HG03342 (cell line): Measurements from ENCODE around the gene PLAC9.

ENCODE experiments used
- ATAC-seq: cut with Tn5 transposase; IDR thresholded peaks from one replicate; pipeline ENCODE4 v1.9.1; 2021; ENCODE audit warnings: mild to moderate bottlenecking, moderate library complexity; ENCODE audit not compliant: unreplicated experiment

PLAC9 gene

DNA sequence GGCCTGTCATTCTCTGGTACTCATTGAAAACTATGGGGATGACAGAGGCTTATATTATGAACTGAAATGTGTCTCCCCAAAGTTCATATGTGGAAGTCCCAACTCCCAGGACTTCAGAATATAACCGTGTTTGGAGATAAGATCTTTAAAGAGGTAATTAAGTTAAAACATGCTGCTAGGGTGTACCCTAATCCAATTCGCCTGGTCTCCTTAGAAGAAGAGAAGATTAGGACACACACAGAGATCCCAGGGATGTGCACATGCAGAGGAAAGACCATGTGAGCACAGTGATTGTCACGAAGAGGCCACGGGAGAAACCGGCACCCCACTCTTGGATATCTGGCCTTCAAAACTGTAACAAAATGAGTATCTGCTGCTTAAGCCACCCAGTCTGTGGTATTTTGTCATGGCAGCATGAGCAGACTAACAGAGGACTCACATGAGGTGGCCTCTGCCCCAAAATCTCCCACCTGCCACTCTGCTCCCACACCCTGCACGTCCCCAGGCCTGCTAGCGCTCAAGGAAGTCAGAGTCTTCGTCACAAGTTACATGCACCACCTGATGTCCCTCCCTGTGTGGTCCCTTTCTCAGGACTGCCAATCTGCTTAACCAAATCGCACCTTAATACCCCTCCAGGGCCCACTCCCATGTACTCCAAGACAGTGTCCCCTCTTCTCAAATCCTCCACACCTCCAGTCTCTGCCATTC is 26.8 kb downstream of the PLAC9 start:
- no peak for ATAC-seq

DNA sequence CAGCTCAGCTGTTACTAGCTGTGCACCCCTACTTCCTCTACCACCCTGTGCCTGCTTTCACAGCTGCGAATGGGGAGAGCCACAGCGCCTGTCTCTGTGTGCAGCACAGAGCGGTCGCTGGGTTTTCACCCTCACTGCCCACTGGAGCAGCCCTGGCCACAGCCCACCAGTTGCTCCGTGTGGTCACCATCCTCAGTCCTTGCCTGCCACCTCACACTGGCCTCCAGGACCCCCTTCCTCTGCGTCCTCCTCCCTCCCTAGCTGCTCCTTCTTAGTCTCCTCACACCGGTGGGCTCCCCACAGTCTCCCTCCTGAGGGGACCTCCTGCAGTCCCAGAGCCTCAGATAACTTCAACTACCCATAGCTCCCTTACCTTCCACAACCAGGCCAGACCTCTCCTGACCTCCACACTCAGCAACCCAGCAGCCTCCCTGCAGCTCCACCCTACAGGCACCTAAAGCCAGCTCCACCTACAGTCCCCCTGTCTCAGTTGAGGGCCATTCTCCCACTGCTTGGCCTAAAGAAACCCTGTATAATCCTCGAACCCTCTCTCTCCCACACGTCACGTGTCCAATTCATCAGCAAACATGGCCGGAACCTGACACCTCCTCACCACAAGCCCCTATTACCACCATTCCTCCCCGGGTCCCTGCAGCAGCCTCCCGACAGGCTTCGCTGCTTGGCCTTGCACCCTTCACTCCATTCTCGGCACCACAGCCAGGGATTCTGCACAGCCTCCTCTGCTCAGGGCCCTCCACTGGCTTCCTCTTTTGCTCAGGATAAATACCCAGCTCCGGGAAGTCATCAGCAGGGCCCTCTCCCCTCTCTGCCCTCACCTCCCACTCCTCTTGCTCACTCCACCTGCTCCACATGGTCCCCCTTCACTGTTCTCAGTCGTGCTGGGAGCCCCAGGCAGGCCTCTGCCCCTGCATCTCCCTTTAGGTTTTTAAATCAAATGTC is 28.1 kb downstream of the PLAC9 start:
- no peak for ATAC-seq

DNA sequence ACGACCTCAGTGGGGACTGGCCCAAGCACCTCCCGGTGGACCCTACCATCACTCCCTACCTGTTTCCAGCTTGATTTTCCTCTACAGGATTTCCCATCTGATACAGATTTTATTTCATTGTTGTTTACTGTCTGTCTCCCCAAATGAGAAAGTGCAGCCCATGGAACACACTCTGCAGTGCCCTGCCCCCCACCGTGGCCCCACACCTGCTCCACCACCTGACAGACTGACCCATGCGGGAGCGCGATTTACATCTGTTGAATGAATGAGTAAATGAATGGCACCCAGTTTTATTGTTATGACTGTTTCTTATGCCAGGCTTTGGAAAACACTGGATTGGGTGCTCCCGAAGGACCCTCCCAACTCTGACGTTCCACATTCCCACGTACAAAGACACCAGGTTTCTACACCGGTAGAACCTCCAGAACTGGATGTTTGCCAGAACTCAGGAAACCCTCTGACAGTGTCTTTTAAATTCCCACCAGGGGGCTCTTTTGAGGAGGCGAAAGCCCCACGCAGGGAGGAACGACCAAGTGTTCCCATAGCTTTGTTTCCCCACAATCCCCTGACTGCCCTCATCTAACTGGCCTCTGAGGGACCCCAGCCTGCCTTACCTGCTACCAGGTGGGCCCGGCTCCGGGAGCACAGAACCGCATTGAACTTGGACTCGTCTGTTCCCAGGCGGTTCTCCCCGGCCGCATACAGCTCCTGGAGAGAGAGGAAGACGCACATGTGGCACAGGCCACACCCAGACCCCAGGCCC is 29.0 kb downstream of the PLAC9 start:
- ATAC-seq, result no peak

DNA sequence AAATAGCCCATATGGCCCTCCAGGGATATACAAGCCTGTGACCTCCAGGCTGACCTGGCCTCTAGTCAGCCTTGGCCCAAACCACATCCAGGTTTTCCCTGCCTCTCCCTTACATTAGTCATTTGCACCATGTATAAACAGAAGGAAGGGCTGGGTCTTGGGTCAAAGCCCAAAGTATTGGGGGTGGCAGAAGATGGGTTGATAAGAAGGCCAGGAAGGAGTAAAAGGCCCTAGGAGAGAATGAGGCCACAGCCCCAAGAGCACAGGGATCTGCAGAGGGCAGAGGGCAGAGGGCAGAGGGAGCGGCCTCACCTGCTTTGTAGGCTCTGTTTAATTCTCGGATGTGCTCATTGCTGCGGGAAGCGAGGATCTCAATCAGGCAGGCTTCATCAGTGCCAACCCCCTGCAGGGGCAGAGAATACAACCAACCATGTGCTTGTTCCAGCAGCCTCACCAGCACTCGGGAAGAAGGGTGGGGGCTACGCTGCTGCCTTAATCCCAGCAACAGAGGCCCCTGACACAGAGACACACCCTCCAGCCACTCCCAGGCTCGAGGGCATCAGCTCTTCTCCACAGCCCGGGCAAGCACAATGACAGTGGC is 31.3 kb downstream of the PLAC9 start:
- ATAC-seq, result no peak

DNA sequence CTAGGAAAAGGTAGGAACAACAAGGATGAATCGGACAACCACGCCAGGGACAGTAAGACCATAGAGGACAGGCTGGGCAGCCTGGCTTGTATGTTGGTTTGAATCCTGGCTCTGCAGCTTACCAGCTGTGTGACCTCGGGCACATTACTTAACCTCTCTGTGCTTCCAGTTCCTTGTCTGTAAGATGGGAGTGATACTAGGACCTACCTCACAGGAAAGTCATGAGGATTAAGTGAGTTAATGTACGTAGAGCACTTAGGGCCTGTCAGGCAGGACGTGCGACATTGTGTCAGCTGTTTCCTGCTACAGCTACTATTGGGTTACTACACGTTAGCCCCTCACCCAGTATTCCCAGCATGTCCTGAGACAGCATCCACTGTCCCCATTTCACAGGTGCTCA is 32.1 kb downstream of the PLAC9 start:
- ATAC-seq, result no peak

DNA sequence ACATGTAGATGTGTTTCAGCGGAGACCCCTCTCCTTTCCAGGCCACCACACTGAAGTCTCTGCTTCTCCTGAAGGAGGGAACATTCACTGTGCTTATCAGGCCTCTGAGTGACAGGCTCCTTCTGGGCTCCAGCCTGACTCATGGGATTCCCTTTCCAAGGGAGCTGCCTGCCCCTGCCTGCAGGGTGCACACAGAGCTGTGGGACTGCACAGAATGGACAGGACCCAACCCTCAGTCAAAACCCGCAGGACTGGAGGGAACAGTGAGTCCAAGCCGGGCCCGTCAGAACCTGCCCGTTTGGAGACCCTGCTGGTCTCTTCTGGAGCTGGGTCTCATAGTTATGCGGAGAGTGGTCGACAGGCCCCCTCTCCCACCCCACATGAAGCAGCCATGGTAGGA is 32.6 kb downstream of the PLAC9 start:
- no peak for ATAC-seq

DNA sequence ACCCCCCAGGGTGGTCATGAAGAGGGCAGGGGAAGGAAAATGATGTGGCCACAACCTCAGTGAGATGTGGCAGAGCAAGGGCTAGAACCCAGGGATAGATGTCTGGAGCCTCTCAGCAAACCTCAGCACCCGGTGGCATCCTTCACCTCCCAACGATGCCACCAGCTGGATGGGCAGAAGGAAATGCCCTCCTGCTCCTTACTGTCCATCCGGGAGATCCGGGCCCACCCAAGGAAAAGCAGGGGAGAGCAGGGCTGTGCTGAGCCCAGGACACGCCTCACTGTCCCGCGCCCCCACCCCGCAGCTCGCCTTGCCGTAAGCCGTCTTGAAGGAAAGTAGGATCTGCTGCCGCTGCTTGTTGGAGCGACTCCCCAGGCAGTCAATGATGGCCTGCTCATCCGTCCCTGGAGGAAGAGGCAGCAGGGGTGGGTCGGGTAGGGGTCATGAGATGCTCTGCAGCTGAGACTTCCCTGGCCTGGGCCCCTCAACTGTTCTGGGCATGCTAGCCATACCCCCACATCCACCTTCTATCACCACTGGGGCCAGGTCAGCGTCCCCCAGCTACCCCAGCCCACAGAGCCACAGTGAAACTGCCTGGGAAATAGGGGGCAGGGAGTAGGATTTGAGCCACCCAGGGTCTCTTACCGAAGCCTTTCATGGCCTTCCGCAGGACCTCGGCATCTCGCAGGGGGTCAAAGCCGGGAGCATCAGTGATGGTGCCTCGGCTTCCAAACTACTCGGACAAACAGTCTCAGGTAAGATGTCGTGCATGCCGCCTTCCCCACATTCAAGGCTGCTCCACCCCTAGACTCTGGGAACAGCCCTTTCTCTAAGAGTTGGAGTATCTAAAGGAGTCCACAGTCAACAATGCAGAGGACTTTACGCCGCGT is 34.3 kb downstream of the PLAC9 start:
- no peak for ATAC-seq

DNA sequence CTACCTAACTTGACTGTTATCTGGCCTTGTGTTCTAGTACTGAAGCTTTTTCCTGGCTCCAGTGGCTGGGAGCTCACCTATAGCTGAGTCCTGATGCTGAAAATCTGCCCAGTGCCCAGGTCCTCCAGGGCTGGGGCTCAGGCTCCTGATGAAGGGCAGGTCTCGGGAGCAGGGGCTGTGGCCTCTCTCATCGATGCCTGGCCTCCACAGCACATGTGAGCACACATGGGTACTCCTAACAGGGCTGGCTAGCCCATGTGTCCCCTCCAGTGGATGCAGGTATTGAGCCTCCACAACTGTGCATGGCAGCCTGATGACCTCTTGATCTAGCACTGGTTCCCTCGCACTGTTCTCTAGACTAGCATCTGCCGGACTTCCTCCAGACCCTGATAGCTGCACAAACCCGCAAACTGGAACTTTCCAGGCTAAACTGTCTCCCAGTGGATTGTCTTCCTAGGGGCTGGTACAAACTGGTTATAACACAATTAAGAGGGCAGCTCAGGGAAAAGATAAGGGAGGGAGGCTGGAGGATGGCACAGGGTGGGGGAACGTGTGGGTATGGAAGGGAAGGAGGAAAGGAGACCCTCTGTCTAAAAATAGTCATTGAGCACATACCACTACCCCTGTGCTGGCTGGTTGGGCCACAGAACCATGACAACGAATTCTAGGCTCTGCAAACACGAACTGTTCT is 35.1 kb downstream of the PLAC9 start:
- ATAC-seq, result no peak

DNA sequence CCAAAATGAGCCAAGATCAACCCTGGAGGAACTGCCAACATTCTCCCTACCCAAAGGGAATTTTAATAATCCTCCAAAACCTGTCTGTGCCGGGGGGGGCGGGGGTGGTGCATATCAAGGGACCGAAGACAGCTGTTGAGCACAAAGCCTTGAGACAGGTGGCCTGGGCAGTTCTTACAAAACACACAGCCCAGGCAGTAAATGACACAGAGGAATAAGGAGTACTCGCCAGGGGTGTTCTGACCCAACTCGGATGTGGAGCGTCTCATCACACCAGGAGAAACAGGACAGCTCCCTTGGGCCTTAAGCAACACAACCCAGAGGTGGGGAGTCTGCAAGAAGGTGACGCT is 35.6 kb downstream of the PLAC9 start:
- ATAC-seq, result no peak

DNA sequence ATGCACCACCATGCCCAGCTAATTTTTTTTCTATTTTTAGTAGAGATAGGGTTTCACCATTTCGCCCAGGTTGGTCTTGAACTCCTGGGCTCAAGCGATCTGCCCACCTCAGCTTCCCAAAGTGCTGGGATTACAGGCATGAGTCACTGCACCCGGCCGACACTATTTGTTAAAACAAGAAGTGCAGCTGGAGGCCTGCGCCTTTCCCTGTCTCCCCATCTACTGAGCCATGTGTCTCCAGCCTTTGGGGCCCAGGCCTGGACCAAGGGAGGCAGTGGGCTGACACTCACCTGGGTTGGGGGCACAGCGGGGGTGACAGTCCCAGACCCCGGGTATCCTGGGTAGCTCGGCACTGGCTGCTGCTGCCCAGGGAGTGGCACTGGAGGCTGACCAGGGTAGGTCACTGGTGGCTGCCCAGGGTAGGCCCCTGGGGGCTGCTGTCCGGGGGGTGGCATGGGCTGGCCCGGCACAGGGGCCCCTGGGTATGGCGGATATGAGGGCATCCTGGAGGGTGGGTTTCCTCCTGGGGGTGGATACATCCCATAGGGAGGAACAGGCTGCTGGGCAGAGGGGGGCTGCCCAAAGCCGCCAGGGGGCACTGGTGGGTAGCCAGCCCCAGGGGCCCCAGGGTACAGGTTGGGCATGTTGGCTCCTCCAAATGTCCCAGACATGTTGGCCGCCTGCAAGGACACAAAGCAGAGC is 36.3 kb downstream of the PLAC9 start:
- ATAC-seq, result no peak

DNA sequence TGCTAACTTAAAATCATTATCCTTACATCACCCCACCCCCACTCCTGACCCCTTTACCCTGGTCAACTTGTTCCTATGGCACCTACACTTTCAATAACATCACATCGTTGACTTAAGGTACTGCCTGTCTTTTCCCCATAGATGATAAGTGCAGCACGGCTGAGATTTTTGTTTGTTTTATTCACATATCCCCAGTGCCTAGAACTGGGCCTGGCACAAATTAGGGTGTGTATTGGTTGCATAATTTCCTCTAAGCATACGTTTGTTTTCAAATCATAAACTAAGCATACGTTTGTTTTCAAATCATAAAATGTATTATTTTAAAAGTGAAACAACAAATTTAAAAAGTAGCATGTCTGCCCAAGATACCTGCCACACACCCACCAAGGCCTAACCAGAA is 37.5 kb downstream of the PLAC9 start:
- ATAC-seq, result no peak

DNA sequence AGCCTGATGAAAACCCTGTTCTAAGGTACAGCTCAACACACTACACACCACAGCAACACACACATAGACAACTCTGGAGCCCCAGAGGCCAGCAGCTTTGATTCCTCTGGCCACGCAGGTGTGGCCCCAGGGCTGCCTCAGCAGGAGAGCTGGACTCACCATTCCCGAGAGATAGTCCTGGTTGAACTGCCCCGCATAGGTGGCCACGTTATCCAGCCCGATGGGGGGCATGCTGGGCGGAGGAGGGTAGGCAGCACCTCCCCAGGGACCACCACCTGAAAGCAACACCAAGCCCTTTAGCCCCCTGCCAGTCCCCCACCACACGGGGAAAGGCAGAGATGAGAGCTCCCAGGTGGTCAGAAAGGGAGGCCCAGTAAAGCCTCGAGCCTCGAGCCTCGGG is 38.1 kb downstream of the PLAC9 start:
- ATAC-seq, result no peak

DNA sequence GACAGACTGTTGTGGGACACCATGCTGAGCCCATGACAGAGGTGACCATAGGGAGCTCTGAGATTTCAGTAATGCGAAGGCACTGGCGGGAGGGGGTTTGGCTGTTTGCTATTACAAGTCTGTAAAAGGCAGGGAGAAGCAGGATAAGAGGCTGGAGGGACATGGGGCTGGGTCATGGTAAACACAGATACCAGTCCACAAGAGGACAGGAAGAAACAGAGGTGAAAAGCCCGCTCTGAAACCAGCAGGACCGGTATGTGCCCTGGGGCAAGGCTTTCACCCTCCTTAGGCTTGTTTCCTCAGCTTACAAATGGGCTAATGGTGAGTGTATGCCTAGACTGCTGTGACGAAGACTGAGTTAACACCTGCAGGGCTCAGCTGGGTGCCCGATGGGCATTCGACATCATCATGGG is 38.7 kb downstream of the PLAC9 start:
- no peak for ATAC-seq

DNA sequence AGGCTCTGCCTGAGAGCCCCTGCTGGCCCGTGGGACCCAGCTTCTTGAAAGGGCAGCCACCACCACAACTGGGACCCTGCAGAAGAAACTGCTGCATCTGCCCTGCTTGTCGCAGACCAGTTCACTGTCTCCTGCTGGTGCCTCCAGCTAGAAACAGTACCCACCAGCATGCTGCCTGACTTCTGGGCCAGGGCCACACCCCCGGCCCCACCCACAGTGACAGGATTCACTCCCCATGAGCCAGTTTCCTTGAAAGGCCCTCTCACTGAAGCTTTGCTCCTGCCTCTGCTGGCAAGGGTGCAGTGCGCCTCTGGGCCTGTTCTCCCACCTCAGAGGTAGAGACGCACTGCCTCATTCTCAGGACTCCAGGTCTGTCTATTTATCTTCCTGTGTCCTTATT is 40.4 kb downstream of the PLAC9 start:
- no peak for ATAC-seq

DNA sequence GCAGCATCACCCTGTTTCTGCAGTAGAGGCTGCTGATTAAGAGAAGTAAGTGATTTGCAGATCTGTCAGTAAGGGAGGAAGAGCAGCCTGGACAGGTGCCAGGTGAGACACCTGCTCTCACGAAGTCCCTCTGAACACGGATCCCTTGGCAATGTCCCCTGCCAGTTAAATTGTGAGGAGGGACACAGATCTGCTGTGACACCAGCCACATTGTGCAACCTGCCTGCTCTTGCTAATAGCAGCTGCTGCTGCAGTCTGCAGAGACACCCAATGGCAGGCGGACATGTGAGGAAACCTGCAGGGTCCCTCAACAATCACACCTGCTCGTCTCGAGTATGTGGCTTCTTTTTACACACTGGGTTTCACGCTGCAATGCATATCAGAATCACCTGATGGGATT is 40.9 kb downstream of the PLAC9 start:
- ATAC-seq, result no peak

DNA sequence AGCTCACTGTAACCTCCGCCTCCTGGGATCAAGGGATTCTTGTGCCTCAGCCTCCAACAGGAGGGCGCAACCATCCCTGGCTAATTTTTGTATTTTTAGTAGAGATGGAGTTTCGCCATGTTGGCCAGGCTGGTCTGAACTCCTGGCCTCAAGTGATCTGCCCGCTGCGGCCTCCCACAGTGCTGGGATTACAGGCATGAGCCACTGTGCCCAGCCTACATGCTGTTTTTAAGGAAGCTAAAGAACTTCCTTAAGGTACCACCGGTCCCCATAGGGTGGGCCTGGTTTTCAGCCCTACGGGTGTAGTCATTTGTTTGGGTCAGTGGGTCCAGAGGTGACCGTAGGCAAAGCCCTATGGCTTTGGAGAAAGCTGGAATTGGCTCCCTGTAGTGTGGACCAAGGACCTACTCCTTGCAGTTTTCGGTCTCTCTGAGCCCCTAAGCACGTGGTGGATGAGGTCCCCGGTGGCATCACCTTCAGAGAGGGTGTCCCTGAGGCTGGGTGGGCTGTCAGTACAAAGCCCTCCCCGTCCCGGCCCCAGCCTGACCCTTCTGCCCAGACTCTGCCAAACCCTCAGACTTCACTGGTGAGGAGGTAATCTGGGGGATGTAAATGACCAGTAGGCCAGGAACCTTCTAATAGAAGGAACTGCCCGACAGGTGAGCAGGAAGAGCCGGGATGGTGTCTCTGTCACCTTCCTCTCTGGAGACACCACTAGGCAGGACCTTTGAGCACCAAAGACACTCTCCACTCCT is 42.3 kb downstream of the PLAC9 start:
- ATAC-seq, result no peak

DNA sequence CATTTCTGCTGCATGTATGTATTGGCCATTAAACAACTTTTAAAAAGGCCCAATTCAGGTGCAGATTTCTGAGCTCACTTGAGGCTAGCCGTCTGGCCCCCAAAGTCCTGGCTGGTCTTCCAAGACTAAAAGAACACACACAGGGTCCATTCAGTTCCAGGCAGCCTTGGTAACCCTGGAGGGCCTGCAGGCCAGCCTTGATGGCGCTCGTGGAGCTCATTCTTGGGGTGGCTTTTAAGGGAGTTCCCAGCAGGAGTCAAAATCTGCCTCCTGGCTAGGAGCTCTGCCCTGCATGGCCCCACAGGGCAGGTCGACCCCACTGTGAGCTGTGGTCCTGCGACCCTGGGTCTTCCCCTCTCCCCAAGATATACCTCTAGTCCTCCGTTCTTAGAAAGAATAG is 44.0 kb downstream of the PLAC9 start:
- ATAC-seq, result no peak
